ENCODE data around the gene AMBRA1. TPM values are rescaled to one million over a fixed set of nuclear protein-coding genes. Genes with fewer than 3 reads are reported as not detected.

AMBRA1 gene
- total RNA-seq, 1 experiment from 2014 or later = 17.7 TPM

DNA sequence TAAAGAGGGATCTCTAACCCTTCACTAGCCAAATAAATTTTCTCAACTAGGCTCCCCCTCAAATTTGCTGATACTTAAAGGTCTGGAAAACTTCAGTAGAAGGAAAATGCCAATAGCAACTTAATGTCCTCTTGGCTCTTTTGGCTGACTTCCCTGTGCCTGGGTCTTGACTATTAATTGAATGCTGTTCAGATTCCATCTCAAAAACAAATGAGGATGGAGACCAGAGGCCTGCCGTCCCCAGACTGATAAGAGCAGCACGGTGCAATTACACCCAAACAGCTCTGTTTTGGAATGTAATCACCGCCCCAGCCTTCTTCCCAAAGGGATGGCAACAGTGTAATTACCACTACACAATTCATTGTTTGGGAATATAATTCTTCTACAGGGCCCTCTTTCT, 112.9 kb downstream of the AMBRA1 start:
- Histone ChIP-seq H3K27me3 (no peaks in the 10 kb centered on the region), H3K9me3 (no peaks in the 10 kb centered on the region)

DNA sequence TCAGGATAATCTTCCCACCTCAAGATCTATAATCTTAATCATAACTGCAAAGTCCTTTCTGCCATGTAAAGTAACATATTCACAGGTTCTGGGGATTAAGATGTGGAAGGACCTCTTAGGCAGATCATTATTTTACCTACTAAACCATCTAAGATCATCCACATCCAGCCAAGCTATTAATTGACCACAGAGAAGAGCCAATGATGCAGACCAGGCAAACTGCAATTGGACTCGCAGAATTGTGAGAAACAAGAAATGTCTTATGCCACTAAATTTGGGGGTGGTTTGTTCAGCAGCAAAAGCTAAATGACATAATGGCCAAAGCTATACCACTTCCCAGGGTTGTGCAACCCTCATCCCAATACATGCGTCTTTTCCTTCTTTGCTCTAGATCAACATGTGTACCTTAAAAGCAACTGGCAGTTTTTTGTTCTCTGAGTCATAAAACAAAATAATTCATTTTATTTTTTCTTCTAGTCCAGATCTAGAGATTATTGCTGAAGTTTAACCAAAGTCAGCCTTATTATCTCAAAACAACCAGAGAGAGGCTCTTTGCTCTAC, 113.6 kb downstream of the AMBRA1 start:
- Histone ChIP-seq H3K4me3 (no peak overlapping the region), H3K36me3 (no peaks in the 10 kb centered on the region; the same call in 1 of the 2 replicates), H3K27me3 (no peaks in the 10 kb centered on the region), H3K9me3 (no peaks in the 10 kb centered on the region)
- DNase-seq = no peak

More for the DNA sequence above, 112.9 kb downstream of the AMBRA1 start:
- Histone ChIP-seq H3K4me3 (no peak overlapping the region), H3K36me3 (no peaks in the 10 kb centered on the region; the same call in 1 of the 2 replicates)
- DNase-seq = no peak

DNA sequence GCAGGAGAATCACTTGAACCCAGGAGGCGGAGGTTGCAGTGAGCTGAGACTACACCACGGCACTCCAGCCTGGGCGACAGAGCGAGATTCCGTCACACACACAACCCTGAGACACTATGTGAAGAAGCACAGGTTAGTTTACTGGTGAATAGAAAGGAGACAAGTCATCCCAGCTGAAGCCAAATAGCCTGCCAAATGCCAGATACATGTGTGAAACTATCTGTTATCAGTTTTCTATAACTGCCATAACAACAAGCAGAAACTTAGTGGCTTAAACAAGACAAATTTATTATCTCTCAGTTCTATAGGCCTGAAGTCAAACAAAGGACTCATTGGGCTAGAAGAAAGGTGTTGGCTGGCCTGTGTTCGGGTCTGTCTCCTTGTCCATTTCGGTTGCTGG, 114.2 kb downstream of the AMBRA1 start:
- H3K36me3 ChIP-seq = no peaks in the 10 kb centered on the region; the same call in 1 of the 2 replicates
- no peak for DNase-seq
- no peaks in the 10 kb centered on the region for H3K27me3 ChIP-seq
- H3K4me3 ChIP-seq = no peak overlapping the region
- no peaks in the 10 kb centered on the region for H3K9me3 ChIP-seq

DNA sequence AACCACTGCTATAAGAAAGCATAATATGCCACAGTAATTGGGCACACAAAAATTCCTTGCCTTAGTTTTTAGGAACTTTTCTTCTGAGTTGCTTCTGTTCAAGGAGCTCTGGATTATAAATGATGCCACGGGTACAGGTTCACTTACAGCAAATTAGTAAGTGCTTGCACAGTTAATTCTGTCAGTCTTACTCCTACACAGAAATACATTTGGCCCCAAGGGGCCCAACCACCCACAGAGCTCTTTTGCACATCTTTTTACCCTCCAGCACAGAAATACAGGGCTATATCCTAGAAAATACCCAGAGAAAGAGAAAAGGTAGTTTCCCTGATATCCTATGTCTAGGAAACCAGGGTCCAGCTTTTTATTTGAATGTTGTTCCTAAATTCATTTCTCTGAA, 115.6 kb downstream of the AMBRA1 start:
- no peak for DNase-seq
- H3K36me3 ChIP-seq = no peaks in the 10 kb centered on the region; the same call in 1 of the 2 replicates
- no peaks in the 10 kb centered on the region for H3K27me3 ChIP-seq
- no peak overlapping the region for H3K4me3 ChIP-seq
- H3K9me3 ChIP-seq = no peaks in the 10 kb centered on the region

DNA sequence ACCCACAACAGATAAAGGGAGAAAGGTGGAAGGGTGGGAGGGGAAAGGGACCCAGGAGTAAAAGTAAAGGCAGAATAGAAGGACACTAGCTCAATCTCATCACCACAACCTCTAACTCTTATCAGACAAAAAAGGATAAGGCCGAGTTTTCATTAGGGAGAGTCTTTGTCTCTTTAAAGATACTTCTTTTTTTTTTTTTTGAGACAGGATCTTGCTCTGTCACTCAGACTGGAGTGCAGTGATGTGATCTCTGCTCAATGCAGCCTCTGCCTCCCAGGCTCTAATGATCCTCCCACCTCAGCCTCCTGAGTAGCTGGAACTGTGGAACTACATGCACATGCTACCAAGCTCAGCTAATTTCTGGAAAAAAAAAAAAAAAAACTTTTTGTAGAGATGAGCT, 116.7 kb downstream of the AMBRA1 start:
- DNase-seq = no peak
- H3K9me3 ChIP-seq = no peaks in the 10 kb centered on the region
- H3K4me3 ChIP-seq = no peak overlapping the region
- no peaks in the 10 kb centered on the region for H3K27me3 ChIP-seq
- H3K36me3 ChIP-seq = no peaks in the 10 kb centered on the region

DNA sequence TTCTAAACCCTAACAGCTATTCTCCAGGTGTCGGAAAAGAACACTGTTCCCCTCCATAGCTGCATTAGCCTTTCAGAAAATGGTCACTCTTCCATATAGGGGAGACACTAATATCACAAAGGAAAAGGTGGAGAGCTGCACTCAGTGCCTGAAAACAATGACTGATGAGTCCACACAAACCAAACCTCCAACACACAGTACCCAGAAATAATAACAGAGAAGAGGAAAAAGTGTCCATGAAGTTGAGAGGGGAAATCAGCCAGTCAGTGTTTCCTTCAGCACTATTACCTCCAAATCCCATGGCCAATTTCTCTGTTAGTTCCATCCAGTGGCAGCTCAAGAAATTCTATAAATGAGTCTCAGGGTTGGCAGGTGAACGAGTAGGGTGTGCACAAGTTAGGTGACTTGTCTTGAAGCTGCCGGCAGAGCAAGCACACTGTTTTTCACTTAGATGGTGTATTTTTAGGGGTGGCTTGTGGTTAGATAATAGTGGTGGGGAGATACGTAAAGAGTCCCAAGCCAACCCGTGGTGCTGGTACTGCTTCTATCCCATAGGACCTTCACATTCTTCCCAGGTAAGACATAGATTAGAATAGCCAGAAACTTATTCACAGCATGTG, 117.8 kb downstream of the AMBRA1 start:
- no peak for DNase-seq
- Histone ChIP-seq H3K27me3 (no peaks in the 10 kb centered on the region), H3K9me3 (no peaks in the 10 kb centered on the region), H3K36me3 (no peaks in the 10 kb centered on the region), H3K4me3 (no peak overlapping the region)

DNA sequence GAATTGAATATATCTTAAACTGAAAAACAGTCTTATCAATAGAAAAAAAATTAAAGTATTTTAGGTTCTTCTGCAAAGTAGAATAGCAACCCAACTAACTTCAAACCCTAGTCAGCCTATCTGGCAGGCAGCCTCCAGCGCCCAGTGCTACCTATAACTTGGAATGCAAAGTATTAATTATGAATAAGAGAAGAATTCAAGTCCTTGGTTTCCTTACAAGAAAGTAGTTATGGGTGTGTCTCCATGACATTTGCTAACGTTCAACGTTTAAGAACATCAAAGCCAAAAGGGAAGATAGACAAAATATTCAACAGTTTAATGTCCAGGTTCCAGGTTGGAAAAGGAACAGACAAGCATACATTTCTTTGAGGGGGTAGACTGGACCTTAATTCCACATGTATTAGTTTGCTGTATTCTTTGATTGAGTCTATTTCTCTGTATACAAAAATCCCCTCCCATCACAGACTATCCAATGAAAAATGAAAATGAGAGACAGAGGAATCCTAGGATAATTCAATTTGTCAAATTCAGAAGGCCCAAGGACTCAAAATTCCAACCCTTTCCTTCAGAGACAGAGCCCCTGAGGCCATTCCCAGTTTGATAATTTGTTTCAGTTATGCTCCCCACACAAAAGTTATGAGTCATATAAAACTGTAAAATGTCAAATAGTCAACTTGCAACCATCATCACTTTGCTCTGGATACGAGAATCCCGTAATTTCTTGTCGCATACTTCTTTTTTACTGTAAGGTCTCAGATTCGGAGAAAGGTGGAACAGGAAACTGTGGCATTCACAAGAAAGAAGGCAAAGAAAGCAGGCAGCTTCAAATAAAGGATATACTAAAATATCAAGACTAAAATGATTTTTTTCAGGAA, 118.5 kb downstream of the AMBRA1 start:
- Histone ChIP-seq H3K9me3 (no peaks in the 10 kb centered on the region), H3K27me3 (no peaks in the 10 kb centered on the region), H3K4me3 (no peak overlapping the region), H3K36me3 (no peaks in the 10 kb centered on the region)
- DNase-seq = no peak

DNA sequence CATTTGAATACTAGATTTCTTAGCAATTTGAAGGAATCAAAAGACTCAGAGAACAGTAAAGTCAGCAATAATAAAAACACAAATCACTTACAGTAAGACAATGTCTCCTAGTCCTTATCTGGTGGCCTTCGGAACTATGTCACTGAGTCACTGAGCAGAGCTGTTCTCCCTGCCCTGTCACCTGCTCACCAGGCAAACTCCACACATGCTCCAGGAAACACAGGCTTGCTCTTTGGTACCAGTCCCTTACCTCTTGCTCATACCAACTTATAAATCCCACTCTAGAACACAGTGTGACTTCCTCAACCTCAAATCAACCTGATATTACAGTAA, 121.2 kb downstream of the AMBRA1 start:
- no peak overlapping the region for H3K4me3 ChIP-seq
- H3K9me3 ChIP-seq = no peaks in the 10 kb centered on the region
- no peak for DNase-seq
- H3K36me3 ChIP-seq = no peaks in the 10 kb centered on the region
- H3K27me3 ChIP-seq = no peaks in the 10 kb centered on the region

DNA sequence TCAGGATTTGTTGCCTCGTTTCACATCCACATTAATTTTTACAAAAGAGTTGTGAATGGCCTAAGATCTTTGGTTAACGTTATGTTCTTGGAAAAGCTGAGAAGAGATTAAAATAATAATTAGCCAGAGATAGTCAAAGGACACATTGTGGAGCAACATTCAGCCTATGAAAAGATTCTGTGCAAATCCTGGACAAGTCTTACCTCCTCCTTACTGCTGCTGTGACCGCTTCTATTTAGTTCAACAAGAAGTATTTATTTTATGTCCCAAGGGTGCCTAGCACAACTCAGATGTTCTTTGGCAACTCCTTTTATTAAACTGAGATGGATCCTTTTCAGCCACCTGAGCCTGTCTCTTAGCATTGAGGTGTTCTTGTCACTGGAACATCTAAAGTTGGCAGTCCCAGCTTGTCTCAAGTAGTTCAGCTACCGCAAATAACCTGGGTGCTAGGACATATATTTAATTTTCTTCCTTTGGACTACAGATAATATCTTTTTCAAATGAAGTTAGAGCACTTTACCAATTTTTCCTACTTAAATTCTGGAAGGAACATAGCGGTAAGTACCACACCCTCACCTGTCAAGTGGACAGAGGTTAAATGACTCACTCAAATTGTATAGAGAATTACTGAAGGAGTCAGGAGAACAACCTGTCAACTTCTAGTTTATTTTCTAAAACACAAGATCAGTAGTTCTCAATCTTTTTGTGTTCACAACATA, 121.7 kb downstream of the AMBRA1 start:
- Histone ChIP-seq H3K9me3 (no peaks in the 10 kb centered on the region), H3K27me3 (no peaks in the 10 kb centered on the region), H3K36me3 (no peaks in the 10 kb centered on the region), H3K4me3 (no peak overlapping the region)
- DNase-seq = no peak

DNA sequence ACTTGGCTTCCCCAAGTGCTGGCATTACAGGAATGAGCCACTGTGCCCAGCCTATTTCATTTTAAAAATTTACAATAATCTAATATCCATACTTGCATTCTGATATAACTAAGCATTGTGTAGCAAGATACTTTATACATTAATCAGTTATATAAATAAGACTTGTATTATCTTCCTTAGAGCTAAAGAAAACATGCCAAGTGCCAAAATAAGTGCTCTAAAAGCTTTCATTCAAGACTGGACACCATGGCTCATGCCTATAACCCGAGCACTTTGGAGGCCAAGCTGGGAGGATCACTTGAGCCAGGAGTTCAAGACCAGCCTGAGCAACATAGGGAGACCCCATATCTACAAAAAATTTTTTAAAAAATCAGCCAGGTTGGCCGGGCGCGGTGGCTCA, 123.9 kb downstream of the AMBRA1 start:
- Histone ChIP-seq H3K27me3 (no peaks in the 10 kb centered on the region), H3K36me3 (no peaks in the 10 kb centered on the region), H3K4me3 (no peak overlapping the region), H3K9me3 (no peaks in the 10 kb centered on the region)
- peak; percentile 31 for DNase-seq

DNA sequence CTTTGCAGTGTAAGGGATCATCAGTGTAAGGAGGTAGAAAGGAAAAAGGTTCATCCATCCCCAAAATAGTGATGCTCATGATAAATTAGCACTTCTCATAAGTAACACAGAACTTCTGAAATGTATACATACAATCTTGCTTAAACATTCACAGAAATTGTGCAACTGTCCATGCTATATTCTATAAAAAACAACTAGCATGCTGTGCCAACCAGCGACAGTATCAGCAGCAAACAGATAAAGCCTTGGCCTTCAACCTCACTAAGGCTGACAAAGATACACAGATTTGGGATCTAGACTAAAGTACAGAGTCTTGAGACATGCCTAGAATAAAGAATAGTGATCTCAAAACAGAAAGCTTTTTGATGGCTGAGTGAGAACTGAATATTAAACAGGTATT, 128.1 kb downstream of the AMBRA1 start:
- no peak for DNase-seq
- H3K27me3 ChIP-seq = no peaks in the 10 kb centered on the region
- no peaks in the 10 kb centered on the region for H3K9me3 ChIP-seq

DNA sequence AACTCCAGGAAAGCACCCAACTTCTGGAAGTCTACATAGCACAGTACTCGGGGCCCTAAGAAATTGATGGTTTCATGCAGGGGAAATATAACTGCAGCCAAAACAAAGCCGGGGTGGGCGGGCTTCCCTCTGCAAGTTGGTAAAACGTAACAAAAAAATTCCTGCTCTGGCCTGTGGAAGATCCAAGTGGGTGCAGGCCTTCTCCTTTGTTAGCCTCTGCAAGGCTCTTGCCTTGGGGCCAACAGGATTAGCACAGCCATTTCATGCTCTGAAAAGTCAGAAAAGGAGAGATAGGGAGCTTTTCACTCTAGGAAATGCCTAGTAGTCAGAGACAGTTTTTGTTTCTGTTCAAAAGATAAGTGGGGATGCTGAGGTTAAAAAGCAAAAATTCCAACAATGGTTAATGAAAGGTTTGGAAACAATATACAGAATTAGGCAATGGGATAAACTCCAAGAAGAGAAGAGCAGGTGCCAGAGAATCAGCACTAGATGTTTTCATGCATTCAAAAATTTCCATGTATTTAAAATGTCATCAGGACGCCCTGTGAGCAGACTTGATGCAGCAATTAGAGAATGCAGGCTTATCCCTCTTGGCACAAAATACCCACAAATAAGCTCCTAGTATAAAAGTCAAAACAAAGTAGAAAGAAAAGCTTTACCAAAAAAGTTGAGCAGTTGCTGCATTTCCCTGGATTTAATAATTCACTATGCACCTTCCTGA, 130.0 kb downstream of the AMBRA1 start:
- DNase-seq = no peak
- H3K36me3 ChIP-seq = no peaks in the 10 kb centered on the region

More for the DNA sequence above, 128.1 kb downstream of the AMBRA1 start:
- Histone ChIP-seq H3K36me3 (no peaks in the 10 kb centered on the region), H3K4me3 (no peak overlapping the region)

DNA sequence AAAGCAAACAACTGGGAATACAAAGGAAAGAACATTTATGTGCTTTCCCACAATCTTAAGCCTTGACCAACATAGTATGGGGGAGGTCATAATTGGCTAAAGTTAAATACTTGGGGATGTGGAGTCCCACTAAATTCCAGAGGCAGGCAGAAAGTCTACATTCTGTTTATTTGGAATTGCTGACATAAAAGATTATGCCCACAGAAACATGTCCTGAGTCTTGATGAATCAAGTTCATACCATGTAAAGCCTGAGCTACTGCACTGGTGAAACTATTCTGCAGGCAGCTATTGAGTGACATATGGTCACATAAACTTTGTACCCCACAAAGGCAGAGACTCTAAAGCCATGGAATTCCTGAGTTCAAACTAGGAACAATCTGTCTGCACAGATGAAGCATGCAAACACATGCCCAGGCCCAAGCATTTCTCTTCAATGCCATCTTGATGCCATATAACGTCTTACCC, 132.3 kb downstream of the AMBRA1 start:
- Histone ChIP-seq H3K27me3 (no peaks in the 10 kb centered on the region), H3K4me3 (no peak overlapping the region), H3K36me3 (no peaks in the 10 kb centered on the region), H3K9me3 (no peaks in the 10 kb centered on the region)
- DNase-seq = no peak

More for the DNA sequence above, 130.0 kb downstream of the AMBRA1 start:
- no peaks in the 10 kb centered on the region for H3K27me3 ChIP-seq
- H3K4me3 ChIP-seq = no peak overlapping the region
- no peaks in the 10 kb centered on the region for H3K9me3 ChIP-seq

DNA sequence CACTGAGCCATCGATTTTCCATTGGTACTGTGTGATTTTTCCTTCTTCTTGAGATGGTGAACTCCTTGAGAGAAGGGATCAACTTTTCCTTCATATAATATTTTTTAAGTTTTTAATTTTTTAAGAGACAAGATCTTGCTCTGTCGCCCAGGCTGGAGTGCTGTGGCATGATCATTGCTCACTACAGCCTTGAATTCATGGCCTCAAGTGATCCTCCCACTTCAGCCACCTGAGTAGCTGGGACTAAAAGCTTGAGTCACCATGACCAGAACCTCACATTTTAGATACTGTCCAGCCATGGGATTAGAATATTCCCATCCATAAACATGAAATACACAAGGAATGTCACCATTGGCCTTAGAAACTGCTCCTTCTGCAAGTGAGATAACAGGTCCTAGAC, 135.3 kb downstream of the AMBRA1 start:
- no peak overlapping the region for H3K4me3 ChIP-seq
- no peak for DNase-seq
- H3K36me3 ChIP-seq = no peaks in the 10 kb centered on the region
- no peaks in the 10 kb centered on the region for H3K9me3 ChIP-seq
- no peaks in the 10 kb centered on the region for H3K27me3 ChIP-seq

DNA sequence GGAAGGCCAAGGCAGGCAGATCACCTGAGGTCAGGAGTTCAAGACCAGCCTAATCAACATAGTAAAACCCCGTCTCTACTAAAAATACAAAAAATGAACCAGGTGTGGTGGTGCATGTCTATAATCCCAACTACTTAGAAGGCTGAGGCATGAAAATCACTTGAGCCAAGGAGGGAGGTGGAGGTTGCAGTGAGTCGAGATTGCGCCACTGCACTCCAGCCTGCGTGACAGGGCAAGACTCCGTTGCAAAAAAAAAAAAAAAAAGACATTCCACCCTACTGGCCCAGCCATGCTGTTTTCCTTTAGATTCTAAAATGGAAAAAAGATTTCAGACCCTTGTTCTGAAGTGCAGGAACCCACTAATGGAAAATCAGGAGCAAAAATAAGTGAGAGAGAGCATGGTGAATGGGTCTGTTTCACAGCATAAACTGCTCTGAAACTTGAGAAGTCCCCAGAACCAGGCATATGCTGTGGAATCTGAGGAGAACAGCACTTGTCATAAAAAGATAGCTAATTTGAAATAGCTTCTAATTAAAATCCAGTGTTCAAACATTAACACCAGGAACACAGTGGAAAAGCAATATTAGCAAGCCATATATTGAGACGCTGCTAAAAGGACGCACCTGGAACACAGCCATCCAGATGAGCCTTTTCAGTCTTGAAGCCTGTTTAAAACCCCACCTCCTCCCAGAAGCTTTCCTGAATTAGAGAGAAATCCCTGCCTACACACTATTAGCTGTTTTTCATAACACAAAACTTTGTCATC, 136.0 kb downstream of the AMBRA1 start:
- DNase-seq = no peak
- H3K36me3 ChIP-seq = no peaks in the 10 kb centered on the region
- no peak overlapping the region for H3K4me3 ChIP-seq
- H3K9me3 ChIP-seq = no peaks in the 10 kb centered on the region
- H3K27me3 ChIP-seq = no peaks in the 10 kb centered on the region

DNA sequence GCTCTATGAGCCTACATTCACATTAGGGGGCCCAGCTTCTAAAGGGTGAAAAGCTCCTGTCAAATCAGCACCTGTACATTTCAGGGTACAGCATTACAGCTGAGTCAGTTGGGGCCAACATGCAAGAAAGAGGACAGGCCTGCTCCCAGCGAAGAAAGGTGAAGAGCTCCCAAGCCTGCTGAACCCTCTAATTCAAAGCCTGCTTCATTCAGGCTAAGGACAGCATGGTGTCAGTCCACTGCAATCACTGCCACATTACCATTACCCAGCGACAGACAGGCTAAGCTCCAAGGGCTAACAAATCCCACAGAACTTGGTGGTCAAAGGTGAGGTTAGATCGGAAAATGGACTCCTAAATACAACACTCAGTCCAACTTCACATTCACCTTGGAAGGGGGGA, 136.8 kb downstream of the AMBRA1 start:
- no peak for DNase-seq
- no peaks in the 10 kb centered on the region for H3K36me3 ChIP-seq
- no peaks in the 10 kb centered on the region for H3K27me3 ChIP-seq
- H3K4me3 ChIP-seq = no peak overlapping the region
- no peaks in the 10 kb centered on the region for H3K9me3 ChIP-seq

Data from MG63 (cell line).